ENCODE data around the gene CAMK2A.

Gene CAMK2A

GRCh38 chr5:150186897-150187296 is 102.7 kb downstream of the CAMK2A start:
- DNase-seq (ENCODE audit: low read depth in 2 of 2): no peak

GRCh38 chr5:150186137-150186536 is 103.4 kb downstream of the CAMK2A start:
- DNase-seq (ENCODE audit: low read depth in 2 of 2): no peak

DNA sequence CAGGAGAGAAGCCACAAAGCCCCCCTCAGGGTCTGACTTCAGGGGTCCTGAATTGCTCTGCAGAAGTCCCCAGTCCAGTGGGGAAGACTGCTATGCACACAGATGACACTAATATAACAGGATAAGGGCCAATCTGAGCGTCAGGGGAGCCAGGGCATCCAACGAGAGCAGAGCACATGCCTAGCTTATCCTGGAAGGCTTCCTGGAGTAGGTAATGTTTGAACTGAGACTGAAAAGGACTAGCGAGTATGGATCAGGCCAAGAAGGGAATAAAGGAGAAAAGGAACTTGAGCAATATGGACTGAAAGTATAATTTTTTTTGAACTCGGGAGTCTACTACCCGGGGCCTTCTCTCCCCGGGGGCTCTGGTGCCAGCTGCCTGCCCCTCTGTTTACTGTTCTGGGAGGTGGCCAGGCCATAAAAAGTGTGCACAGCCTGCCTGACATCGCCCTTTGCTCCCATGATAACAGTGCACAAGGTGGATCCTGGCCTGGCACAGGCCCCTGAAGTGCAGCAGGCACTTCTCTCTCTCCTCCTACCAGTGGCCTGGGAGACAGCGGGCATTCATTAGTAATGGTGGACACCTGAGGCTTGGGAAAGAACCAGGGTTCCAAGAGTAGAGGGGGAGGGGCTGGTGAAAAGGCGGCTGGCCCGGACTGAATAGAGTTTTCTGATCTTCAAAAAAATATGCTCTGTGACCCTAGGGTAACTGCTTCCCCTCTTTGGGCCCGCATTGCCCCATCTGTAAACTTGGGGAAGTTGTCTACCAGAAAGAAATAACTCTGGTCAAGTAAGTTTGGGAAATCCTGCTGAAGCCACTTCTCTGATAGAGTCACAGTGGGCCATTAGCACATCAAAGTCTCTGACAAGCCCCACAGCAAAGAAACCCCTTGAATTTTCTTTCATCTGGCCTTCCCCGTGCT is 104.3 kb downstream of the CAMK2A start:
- DNase-seq (ENCODE audit: low read depth in 2 of 2): no peak

DNA sequence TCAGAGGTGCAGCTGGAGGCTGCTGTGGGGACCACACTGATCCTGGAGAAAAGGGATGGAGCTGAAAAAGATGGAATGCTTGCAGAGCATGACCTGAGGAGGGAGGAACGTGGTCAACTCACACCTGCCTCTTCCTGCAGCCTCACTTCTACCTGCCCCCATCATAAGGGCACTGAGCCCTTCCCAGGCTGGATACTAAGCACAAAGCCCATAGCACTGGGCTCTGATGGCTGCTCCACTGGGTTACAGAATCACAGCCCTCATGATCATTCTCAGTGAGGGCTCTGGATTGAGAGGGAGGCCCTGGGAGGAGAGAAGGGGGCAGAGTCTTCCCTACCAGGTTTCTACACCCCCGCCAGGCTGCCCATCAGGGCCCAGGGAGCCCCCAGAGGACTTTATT is 105.6 kb downstream of the CAMK2A start:
- no peak for DNase-seq (ENCODE audit: low read depth in 2 of 2)

DNA sequence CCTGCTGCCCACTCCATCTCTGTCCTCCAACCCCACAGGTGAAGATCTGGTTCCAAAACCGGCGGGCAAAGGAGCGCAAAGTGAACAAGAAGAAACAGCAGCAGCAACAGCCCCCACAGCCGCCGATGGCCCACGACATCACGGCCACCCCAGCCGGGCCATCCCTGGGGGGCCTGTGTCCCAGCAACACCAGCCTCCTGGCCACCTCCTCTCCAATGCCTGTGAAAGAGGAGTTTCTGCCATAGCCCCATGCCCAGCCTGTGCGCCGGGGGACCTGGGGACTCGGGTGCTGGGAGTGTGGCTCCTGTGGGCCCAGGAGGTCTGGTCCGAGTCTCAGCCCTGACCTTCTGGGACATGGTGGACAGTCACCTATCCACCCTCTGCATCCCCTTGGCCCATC is 106.1 kb downstream of the CAMK2A start:
- no peak for DNase-seq (ENCODE audit: low read depth in 2 of 2)

GRCh38 chr5:150182774-150183173 is 106.8 kb downstream of the CAMK2A start:
- no peak for DNase-seq (ENCODE audit: low read depth in 2 of 2)

GRCh38 chr5:150181766-150182545 is 107.6 kb downstream of the CAMK2A start:
- DNase-seq (ENCODE audit: low read depth in 2 of 2): no peak

DNA sequence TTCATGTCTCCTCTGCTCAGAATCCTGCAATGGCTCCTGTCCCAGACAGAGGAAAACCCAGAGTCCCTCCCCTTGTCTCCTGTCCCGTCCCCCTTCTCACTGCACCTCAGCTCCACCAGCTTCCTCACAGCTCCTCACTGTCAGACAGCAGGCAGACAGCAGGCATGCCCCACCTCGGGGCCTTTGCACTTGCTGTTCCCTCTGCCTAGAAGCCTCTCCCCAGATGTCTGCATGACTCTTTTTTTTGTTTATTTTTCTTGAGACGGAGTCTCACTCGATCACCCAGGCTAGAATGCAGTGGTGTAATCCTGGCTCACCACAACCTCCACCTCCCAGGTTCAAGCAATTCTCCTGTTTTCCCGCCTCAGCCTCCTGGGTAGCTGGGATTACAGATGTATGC is 108.5 kb downstream of the CAMK2A start:
- DNase-seq (ENCODE audit: low read depth in 2 of 2): no peak

GRCh38 chr5:150180241-150181026 is 109.1 kb downstream of the CAMK2A start:
- no peak for DNase-seq (ENCODE audit: low read depth in 2 of 2)

DNA sequence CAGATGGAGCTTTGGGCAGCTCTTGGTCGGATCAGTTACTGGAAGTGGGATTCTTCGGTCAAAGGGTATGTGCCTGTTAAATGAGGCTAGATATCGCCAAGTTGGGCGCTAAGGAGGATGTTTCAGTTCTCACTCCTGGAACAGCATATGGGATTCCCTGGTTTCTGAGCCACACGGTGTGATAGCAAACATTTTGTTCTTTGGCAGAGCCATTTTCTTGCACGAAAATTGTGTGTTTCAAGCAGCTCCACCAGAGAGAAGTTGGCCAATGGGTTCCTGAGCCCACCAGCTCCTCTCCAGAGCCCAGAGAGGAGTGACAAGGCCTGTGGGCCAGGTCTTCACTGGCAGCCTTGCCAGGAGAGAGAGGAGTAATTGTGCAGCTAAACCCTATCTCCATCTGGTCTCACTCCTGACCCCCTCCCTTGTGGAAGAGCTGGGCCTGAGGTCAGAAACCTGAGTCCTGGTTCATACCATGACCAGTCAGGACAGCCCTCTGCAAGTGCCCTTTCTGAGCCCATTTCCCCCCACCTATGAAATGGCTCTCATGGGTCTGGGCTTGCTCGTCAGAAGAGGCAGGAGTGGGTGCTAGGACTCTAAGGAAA is 110.5 kb downstream of the CAMK2A start:
- no peak for DNase-seq (ENCODE audit: low read depth in 2 of 2)

DNA sequence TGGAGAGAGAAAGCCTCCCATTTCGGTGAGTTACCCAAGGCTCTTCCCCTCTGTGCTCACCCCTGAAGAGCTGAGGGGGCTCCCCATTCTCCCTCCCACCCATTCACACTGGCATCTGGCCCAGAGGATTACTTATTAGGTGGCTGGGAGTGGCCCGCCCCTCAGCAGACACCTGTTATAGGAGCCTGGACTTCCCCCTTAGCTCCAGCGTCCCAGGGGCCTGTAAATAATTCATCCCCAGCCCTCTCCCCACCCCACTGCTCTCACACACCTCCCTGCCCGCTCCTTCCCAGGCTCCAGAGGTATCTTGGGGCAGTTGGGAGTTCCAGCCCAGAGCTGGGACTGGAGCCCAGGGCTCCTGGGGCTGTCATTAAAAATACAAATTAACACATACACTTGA is 111.3 kb downstream of the CAMK2A start:
- no peak for DNase-seq (ENCODE audit: low read depth in 2 of 2)

DNA sequence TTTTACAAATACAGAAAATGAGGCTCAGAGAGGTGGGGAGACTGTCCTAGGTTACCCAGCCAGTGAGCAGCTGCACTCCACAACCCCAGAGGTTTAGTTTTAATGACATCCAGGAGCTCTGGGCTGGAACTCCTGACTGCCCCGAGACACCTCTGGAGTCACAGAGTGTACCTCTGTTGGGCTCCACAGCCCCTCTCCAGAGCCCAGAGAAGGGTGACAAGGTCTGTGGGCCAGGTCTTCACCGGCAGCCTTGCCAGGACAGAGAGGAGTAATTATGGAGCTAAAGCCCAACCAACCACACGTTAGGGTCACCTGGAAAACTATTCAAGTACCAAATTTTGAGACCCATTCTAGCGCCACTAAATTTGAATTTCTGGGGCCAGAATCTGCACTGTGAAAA is 111.9 kb downstream of the CAMK2A start:
- DNase-seq (ENCODE audit: low read depth in 2 of 2): no peak

DNA sequence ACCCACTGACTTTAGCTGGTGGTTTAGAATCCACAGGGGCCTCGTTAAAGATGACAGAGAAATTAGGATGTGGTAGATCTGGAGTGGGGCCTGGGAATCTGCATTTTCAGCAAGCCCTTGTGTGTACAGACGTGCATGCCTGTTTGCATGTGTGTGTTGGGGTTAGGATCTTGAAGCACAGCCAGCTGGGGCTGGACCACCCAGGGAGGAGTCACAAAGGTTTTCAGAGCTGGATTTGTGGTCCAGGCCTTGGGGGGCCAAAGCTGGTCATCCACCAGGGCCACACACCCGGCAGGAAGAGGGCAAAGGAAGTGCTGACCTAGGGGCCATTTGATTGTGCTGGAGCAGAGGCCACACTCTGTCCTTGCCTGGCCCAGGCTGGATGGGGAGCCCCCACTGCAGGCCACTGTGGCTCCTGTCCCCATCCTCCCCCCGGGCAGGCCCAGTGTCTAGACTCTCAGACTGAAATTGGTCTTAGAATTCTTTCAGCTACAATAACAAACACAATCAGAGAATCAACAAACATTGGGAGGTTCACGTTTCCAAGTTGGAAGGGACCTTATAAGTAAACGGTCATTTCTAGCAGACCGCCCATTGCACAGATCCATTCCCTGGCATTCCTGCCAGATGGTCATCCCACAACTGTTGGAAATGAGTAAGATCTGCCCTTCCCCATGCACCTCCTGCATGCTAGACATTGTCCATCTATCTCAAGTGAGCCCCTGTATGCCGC is 112.7 kb downstream of the CAMK2A start:
- DNase-seq (ENCODE audit: low read depth in 2 of 2): no peak

DNA sequence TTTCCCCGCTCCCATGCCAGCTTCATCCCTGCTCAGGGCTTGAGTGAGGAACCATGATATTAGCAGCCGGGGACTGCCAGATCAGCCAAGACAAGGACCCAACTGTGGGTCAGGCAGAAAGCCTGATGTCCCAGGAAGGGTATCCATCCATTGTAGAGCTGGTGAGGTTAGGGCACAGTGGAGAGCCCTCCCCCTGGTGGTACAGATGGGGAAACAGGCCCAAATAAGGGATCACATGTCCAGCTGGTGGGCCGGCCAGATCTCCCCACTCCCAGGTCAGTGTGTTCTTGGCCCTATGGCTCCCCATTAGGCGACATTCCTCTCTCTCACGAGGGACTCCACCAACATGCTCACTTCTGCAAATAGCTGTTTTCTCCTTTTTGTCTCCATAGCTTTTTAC is 114.0 kb downstream of the CAMK2A start:
- DNase-seq (ENCODE audit: low read depth in 2 of 2): no peak

- no peak for DNase-seq (ENCODE audit: low read depth in 2 of 2)
These were observed 114.5 kb downstream of the CAMK2A start for GRCh38 chr5:150175076-150175475.

- DNase-seq (ENCODE audit: low read depth in 2 of 2): no peak
These were observed 115.3 kb downstream of the CAMK2A start for GRCh38 chr5:150174285-150174684.

GRCh38 chr5:150173161-150173560 is 116.4 kb downstream of the CAMK2A start:
- no peak for DNase-seq (ENCODE audit: low read depth in 2 of 2)

GRCh38 chr5:150172556-150172955 is 117.0 kb downstream of the CAMK2A start:
- DNase-seq (ENCODE audit: low read depth in 2 of 2): no peak

DNA sequence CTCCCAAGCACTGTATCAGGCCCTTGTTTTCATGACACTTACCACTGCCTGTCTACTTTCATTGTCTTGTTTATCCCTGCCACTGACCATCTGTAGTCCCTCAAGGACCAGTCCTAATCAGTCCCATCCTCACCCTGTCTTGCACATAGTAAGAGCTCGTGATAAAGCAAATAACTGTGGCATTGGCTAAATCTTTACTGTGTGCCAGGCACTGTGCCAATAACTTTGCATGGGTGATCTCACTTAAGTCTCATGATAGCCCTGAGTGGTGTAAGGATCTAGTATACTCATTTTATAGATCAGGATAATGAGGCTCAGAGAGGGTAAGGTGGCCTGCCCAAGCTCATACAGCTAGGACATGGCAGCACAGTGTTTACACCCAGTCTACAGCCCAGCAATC is 117.4 kb downstream of the CAMK2A start:
- no peak for DNase-seq (ENCODE audit: low read depth in 2 of 2)
